Measurements from ENCODE around the gene ARHGEF4.

The ARHGEF4 gene

GRCh38 chr2:130814931-130815680, 21.6 kb upstream of the ARHGEF4 start:
- FAIRE-seq (no peak), DNase-seq (ENCODE audit: insufficient read length, low spot score) (no peak)

- FAIRE-seq, result no peak
- no peak for DNase-seq (ENCODE audit: insufficient read length, low spot score)
These were observed 17.9 kb upstream of the ARHGEF4 start for GRCh38 chr2:130818809-130819208.

- FAIRE-seq, result no peak
- no peak for DNase-seq (ENCODE audit: insufficient read length, low spot score)
These were observed 17.5 kb upstream of the ARHGEF4 start for GRCh38 chr2:130819226-130819607.

GRCh38 chr2:130819608-130820278, 17.0 kb upstream of the ARHGEF4 start:
- DNase-seq (ENCODE audit: insufficient read length, low spot score), result no peak
- FAIRE-seq, result no peak

GRCh38 chr2:130820279-130820861, 16.3 kb upstream of the ARHGEF4 start:
- no peak for DNase-seq (ENCODE audit: insufficient read length, low spot score)
- no peak for FAIRE-seq

GRCh38 chr2:130821867-130822266, 14.8 kb upstream of the ARHGEF4 start:
- no peak for DNase-seq (ENCODE audit: insufficient read length, low spot score)

GRCh38 chr2:130822766-130823165, 13.9 kb upstream of the ARHGEF4 start:
- no peak for FAIRE-seq
- DNase-seq (ENCODE audit: insufficient read length, low spot score), result no peak

More at GRCh38 chr2:130821867-130822266, 14.8 kb upstream of the ARHGEF4 start:
- FAIRE-seq, result no peak

- FAIRE-seq (no peak), DNase-seq (ENCODE audit: insufficient read length, low spot score) (no peak)
These were observed 13.4 kb upstream of the ARHGEF4 start for GRCh38 chr2:130823171-130823885.

GRCh38 chr2:130823886-130824491, 12.7 kb upstream of the ARHGEF4 start:
- no peak for DNase-seq (ENCODE audit: insufficient read length, low spot score)
- FAIRE-seq, result no peak

GRCh38 chr2:130824492-130825061, 12.1 kb upstream of the ARHGEF4 start:
- peak; percentile 68 for FAIRE-seq
- DNase-seq (ENCODE audit: insufficient read length, low spot score), result peak; percentile 53

- DNase-seq (ENCODE audit: insufficient read length, low spot score) (no peak), FAIRE-seq (no peak)
These were observed 11.3 kb upstream of the ARHGEF4 start for GRCh38 chr2:130825231-130825965.

- FAIRE-seq (no peak), DNase-seq (ENCODE audit: insufficient read length, low spot score) (no peak)
These were observed 10.8 kb upstream of the ARHGEF4 start for GRCh38 chr2:130825966-130826253.

- no peak for FAIRE-seq
These were observed 10.3 kb upstream of the ARHGEF4 start for GRCh38 chr2:130826419-130826818.

GRCh38 chr2:130826821-130827501, 9.8 kb upstream of the ARHGEF4 start:
- DNase-seq (ENCODE audit: insufficient read length, low spot score), result no peak
- no peak for FAIRE-seq

More at GRCh38 chr2:130826419-130826818, 10.3 kb upstream of the ARHGEF4 start:
- no peak for DNase-seq (ENCODE audit: insufficient read length, low spot score)

- FAIRE-seq (no peak), DNase-seq (ENCODE audit: insufficient read length, low spot score) (no peak)
These were observed 9.0 kb upstream of the ARHGEF4 start for GRCh38 chr2:130827502-130828251.

- FAIRE-seq (no peak), DNase-seq (ENCODE audit: insufficient read length, low spot score) (no peak)
These were observed 8.3 kb upstream of the ARHGEF4 start for GRCh38 chr2:130828461-130828860.

GRCh38 chr2:130829015-130829414, 7.7 kb upstream of the ARHGEF4 start:
- FAIRE-seq (no peak), DNase-seq (ENCODE audit: insufficient read length, low spot score) (no peak)

GRCh38 chr2:130830538-130830937, 6.2 kb upstream of the ARHGEF4 start:
- DNase-seq (ENCODE audit: insufficient read length, low spot score), result no peak
- no peak for FAIRE-seq

- no peak for FAIRE-seq
These were observed 5.4 kb upstream of the ARHGEF4 start for GRCh38 chr2:130831356-130831755.

More at GRCh38 chr2:130831356-130831755, 5.4 kb upstream of the ARHGEF4 start:
- no peak for DNase-seq (ENCODE audit: insufficient read length, low spot score)
